Measurements from ENCODE around the gene CEBPB.

CEBPB gene

GRCh38 chr20:50213531-50214106 is 23.0 kb downstream of the CEBPB start:
- Mint-ChIP-seq H3K27ac (ENCODE audit: low read depth) (no peak overlapping the region), H3K9me3 (no peaks in the 10 kb centered on the region), H3K36me3 (ENCODE audit: insufficient read depth) (no peaks in the 10 kb centered on the region), H3K4me3 (no peak overlapping the region), H3K4me1 (no peaks in the 10 kb centered on the region), H3K27me3 (peaks cover 44% of the 10 kb centered on the region)
- ATAC-seq (replicated peaks; ENCODE audit: extremely low read depth, poor library complexity, severe bottlenecking) (no peak), DNase-seq (ENCODE audit: low spot score in 2 of 2) (no peak)

GRCh38 chr20:50214226-50215024 is 23.8 kb downstream of the CEBPB start:
- Mint-ChIP-seq H3K27me3 (peaks cover 44% of the 10 kb centered on the region), H3K4me1 (no peaks in the 10 kb centered on the region), H3K27ac (ENCODE audit: low read depth) (no peak overlapping the region), H3K9me3 (no peaks in the 10 kb centered on the region), H3K36me3 (ENCODE audit: insufficient read depth) (no peaks in the 10 kb centered on the region), H3K4me3 (no peak overlapping the region)
- DNase-seq (ENCODE audit: low spot score in 2 of 2) (no peak), ATAC-seq (replicated peaks; ENCODE audit: extremely low read depth, poor library complexity, severe bottlenecking) (no peak)

- Mint-ChIP-seq H3K9me3 (no peaks in the 10 kb centered on the region), H3K27ac (ENCODE audit: low read depth) (no peak overlapping the region), H3K4me1 (no peaks in the 10 kb centered on the region), H3K36me3 (ENCODE audit: insufficient read depth) (no peaks in the 10 kb centered on the region), H3K4me3 (no peak overlapping the region), H3K27me3 (peaks cover 44% of the 10 kb centered on the region)
- ATAC-seq (replicated peaks; ENCODE audit: extremely low read depth, poor library complexity, severe bottlenecking) (no peak), DNase-seq (ENCODE audit: low spot score in 2 of 2) (no peak)
Measured at GRCh38 chr20:50215101-50215690, 24.6 kb downstream of the CEBPB start.

GRCh38 chr20:50215926-50216325 is 25.3 kb downstream of the CEBPB start:
- H3K4me3 Mint-ChIP-seq = no peak overlapping the region
- DNase-seq (ENCODE audit: low spot score in 2 of 2) = no peak
- H3K4me1 Mint-ChIP-seq = no peaks in the 10 kb centered on the region
- no peaks in the 10 kb centered on the region for H3K9me3 Mint-ChIP-seq
- ATAC-seq (replicated peaks; ENCODE audit: extremely low read depth, poor library complexity, severe bottlenecking) = no peak
- H3K27me3 Mint-ChIP-seq = peaks cover 44% of the 10 kb centered on the region
- peak overlapping the region; percentile 77 for H3K27ac Mint-ChIP-seq (ENCODE audit: low read depth)
- no peaks in the 10 kb centered on the region for H3K36me3 Mint-ChIP-seq (ENCODE audit: insufficient read depth)

- no peak for DNase-seq (ENCODE audit: low spot score in 2 of 2)
- Mint-ChIP-seq H3K27me3 (peaks cover 44% of the 10 kb centered on the region), H3K36me3 (ENCODE audit: insufficient read depth) (no peaks in the 10 kb centered on the region), H3K9me3 (no peaks in the 10 kb centered on the region), H3K4me1 (no peaks in the 10 kb centered on the region), H3K4me3 (no peak overlapping the region), H3K27ac (ENCODE audit: low read depth) (peak overlapping the region; percentile 77)
- ATAC-seq (replicated peaks; ENCODE audit: extremely low read depth, poor library complexity, severe bottlenecking) = no peak
Measured at GRCh38 chr20:50216543-50217206, 26.0 kb downstream of the CEBPB start.

GRCh38 chr20:50217207-50217949 is 26.7 kb downstream of the CEBPB start:
- no peaks in the 10 kb centered on the region for H3K9me3 Mint-ChIP-seq
- peaks cover 43% of the 10 kb centered on the region for H3K27me3 Mint-ChIP-seq
- H3K36me3 Mint-ChIP-seq (ENCODE audit: insufficient read depth) = no peaks in the 10 kb centered on the region
- H3K4me3 Mint-ChIP-seq = no peak overlapping the region
- no peak overlapping the region for H3K27ac Mint-ChIP-seq (ENCODE audit: low read depth)
- DNase-seq (ENCODE audit: low spot score in 2 of 2) (no peak), ATAC-seq (replicated peaks; ENCODE audit: extremely low read depth, poor library complexity, severe bottlenecking) (no peak)
- H3K4me1 Mint-ChIP-seq = no peaks in the 10 kb centered on the region

GRCh38 chr20:50218987-50219435 is 28.4 kb downstream of the CEBPB start:
- no peak for DNase-seq (ENCODE audit: low spot score in 2 of 2)
- no peaks in the 10 kb centered on the region for H3K36me3 Mint-ChIP-seq (ENCODE audit: insufficient read depth)
- ATAC-seq (replicated peaks; ENCODE audit: extremely low read depth, poor library complexity, severe bottlenecking) = no peak
- H3K27ac Mint-ChIP-seq (ENCODE audit: low read depth) = no peak overlapping the region
- peaks cover 26% of the 10 kb centered on the region for H3K27me3 Mint-ChIP-seq
- no peaks in the 10 kb centered on the region for H3K4me1 Mint-ChIP-seq
- no peaks in the 10 kb centered on the region for H3K9me3 Mint-ChIP-seq
- H3K4me3 Mint-ChIP-seq = no peak overlapping the region

GRCh38 chr20:50219600-50219999 is 29.0 kb downstream of the CEBPB start:
- DNase-seq (ENCODE audit: low spot score in 2 of 2) = no peak
- Mint-ChIP-seq H3K4me1 (no peaks in the 10 kb centered on the region), H3K9me3 (no peaks in the 10 kb centered on the region), H3K4me3 (no peak overlapping the region), H3K27ac (ENCODE audit: low read depth) (no peak overlapping the region), H3K27me3 (peaks cover 20% of the 10 kb centered on the region), H3K36me3 (ENCODE audit: insufficient read depth) (no peaks in the 10 kb centered on the region)
- ATAC-seq (replicated peaks; ENCODE audit: extremely low read depth, poor library complexity, severe bottlenecking) = no peak

- DNase-seq (ENCODE audit: low spot score in 2 of 2) = no peak
- peak overlapping the region; percentile 41 for H3K27ac Mint-ChIP-seq (ENCODE audit: low read depth)
- peaks cover 14% of the 10 kb centered on the region for H3K27me3 Mint-ChIP-seq
- H3K4me3 Mint-ChIP-seq = no peak overlapping the region
- H3K36me3 Mint-ChIP-seq (ENCODE audit: insufficient read depth) = no peaks in the 10 kb centered on the region
- H3K4me1 Mint-ChIP-seq = no peaks in the 10 kb centered on the region
- no peaks in the 10 kb centered on the region for H3K9me3 Mint-ChIP-seq
- no peak for ATAC-seq (replicated peaks; ENCODE audit: extremely low read depth, poor library complexity, severe bottlenecking)
Measured at GRCh38 chr20:50220093-50220893, 29.7 kb downstream of the CEBPB start.

GRCh38 chr20:50220894-50221365 is 30.3 kb downstream of the CEBPB start:
- no peak for DNase-seq (ENCODE audit: low spot score in 2 of 2)
- H3K4me3 Mint-ChIP-seq = no peak overlapping the region
- H3K4me1 Mint-ChIP-seq = no peaks in the 10 kb centered on the region
- peaks cover 7% of the 10 kb centered on the region for H3K27me3 Mint-ChIP-seq
- H3K36me3 Mint-ChIP-seq (ENCODE audit: insufficient read depth) = no peaks in the 10 kb centered on the region
- H3K9me3 Mint-ChIP-seq = no peaks in the 10 kb centered on the region
- no peak for ATAC-seq (replicated peaks; ENCODE audit: extremely low read depth, poor library complexity, severe bottlenecking)
- no peak overlapping the region for H3K27ac Mint-ChIP-seq (ENCODE audit: low read depth)

- H3K4me3 Mint-ChIP-seq = no peak overlapping the region
- no peaks in the 10 kb centered on the region for H3K27me3 Mint-ChIP-seq
- DNase-seq (ENCODE audit: low spot score in 2 of 2) (no peak), ATAC-seq (replicated peaks; ENCODE audit: extremely low read depth, poor library complexity, severe bottlenecking) (no peak)
- H3K27ac Mint-ChIP-seq (ENCODE audit: low read depth) = peak overlapping the region; percentile 49
- no peaks in the 10 kb centered on the region for H3K4me1 Mint-ChIP-seq
- no peaks in the 10 kb centered on the region for H3K36me3 Mint-ChIP-seq (ENCODE audit: insufficient read depth)
- H3K9me3 Mint-ChIP-seq = no peaks in the 10 kb centered on the region
Measured at GRCh38 chr20:50221501-50222308, 31.1 kb downstream of the CEBPB start.

Data from central memory CD8-positive, alpha-beta T cell (primary cell).